OCI-M2 (cell line): ENCODE data around the gene CXCL12.

Source experiments
- DNase-seq: peaks from one replicate; lab custom pipeline; 2025; ENCODE audit not compliant: unreplicated experiment; lab: John Stamatoyannopoulos, UW

Gene CXCL12

GRCh38 chr10:44385696-44386441, 972 bp upstream of the CXCL12 start:
- DNase-seq, result no peak

DNA sequence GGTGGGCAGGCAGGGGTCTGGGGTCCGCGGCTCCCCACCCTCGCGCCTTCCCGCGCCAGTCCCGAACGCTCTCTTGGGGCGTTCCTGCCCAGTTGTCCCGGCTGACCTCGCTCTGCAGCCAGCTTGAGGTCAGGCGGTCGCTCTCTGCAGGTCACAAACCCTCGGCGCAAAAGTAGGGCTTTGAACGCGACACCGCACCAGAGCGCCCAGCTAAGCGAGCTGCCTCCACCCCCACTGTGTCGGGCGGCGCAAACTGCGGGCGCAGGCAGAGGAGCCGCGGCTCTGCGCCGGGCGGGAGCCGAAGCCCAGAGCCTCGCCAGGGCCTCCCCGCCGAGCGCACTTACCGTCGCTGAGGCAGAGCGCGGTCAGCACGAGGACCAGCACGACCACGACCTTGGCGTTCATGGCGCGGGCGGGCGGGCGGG, 284 bp downstream of the CXCL12 start:
- DNase-seq, result no peak

DNA sequence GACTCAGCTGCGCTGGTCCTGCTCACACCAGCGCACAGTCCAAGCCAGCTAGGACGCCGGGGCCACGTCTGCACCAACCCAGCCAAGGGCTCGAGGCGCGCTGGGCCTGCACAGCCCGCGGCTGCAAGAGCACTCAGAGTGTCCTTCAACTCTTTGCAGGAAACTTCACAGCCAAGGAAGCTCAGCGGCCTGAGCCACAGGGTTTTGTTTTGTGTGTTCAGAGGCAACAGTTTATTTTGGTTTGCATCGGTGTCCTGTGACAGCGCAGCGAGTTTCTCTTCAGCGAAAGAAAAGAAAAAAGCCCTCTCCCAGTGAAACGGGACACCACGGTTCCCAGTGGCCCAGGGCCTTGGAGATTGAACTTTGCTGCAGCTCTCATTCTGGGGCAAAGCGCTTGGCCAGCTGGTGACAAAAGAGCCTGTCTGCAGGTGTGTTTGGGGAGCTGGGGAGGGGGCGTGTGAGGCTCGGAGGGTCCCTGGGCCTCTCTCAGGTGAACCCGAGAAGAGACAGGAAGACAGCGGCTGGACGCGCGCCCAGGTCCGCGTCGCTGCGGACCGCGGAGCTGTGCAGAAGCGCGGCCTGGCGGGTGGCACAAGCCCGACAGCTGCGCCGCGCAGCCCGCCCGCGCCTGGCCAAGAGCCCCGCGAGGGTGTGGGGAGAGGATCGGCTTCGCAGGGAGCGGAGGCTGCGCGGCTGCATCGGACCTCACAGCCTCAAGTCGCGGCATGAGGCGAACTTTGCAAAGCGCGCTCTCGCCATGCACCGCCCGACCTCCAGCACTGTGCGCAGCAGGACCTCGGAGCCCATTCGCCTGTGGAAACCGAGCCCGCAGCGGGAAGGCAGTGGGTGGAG, 922 bp downstream of the CXCL12 start:
- no peak for DNase-seq

DNA sequence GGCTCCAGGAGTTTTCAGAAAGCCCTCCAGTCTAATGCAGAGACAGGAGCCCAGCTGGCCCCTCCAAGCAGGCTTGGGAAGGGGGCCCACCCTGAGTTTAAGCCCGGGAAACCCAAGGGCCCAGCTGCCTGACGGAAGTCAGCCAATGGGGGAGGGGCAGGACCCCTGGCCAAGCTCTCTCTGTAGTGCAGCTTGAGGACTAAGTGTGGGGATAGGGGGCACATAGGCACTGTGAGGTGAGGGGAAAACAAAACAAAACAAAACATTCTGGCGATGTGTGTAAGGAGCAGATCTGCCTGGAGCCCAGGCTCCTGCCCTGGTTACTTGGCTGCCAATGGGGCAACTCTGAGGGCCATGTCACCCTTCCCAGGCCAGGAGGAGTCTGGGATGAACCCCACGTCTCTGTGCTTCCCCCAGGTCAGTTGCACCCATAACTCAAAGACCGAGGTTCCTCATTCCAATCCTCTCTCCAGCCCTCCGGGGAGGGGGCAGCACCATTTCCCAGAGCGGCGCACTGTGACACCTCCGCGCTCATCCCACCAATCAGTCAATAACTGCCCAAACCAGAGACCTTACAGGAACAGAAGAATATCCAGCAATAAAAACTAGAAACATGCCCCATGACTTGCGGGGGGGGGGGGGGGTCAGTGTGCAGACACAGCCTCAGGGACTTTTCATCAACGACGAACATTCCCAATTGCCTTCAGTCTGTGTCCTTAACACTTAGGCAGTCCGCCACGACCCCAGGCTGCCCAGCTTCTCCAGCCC, 1.7 kb downstream of the CXCL12 start:
- no peak for DNase-seq

GRCh38 chr10:44382131-44382858, 2.6 kb downstream of the CXCL12 start:
- DNase-seq, result no peak

DNA sequence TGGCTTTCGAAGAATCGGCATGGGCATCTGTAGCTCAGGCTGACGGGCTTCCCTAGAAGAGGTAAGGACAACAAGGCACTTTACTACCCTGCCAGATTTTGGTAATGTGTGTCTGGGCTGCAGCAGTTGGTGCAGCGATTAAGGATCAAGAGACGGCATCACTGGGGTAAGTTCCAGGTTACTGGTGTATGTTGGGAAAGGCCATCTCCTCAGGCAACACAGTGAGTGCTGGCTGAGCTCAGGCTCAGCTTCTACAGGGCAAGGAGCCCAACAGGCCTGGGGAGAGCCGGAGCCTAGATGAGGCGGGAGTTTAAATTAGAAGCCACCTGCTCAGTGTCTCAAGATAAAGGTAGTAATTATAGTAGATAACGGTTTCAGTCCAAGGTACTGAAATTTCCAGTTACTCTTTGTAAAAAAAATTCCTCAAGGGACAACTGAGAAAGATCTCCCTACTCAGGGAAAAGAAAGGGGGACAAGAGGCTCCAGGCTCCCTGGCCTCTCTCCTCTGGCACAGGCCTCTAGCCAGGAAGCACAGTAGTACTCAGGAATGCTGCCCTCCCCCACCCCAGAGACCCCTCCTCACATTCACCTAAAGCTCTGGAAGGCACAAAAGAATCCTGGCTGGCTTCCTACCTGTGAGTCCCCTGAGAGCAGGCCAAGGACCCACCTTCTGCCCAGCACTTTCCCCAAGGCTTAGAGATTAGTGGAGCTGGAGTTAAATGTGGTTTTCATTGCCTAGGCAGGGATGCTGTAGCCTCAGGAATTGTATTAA, 3.9 kb downstream of the CXCL12 start:
- DNase-seq, result no peak

DNA sequence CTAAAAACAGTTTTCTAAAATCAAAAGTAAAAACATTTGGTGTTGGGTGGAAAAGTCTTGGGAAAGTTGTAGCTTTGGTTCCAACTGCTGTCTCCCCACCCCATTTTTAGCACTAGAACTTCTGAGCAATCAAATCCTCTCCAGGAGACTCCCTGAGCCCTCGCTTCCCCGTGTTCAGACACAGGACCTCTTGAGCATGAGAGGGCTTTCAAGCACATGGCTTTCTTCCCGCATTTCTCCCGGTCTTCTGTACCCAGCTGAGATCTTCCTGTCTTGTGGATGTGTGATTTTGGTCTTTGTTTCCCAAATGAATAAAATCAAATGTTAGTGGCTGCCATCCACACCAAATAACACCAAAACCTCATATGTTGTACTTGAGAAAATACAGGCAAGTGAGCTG, 5.0 kb downstream of the CXCL12 start:
- no peak for DNase-seq

- DNase-seq, result no peak
Measured at GRCh38 chr10:44378626-44379025, 6.3 kb downstream of the CXCL12 start.

DNA sequence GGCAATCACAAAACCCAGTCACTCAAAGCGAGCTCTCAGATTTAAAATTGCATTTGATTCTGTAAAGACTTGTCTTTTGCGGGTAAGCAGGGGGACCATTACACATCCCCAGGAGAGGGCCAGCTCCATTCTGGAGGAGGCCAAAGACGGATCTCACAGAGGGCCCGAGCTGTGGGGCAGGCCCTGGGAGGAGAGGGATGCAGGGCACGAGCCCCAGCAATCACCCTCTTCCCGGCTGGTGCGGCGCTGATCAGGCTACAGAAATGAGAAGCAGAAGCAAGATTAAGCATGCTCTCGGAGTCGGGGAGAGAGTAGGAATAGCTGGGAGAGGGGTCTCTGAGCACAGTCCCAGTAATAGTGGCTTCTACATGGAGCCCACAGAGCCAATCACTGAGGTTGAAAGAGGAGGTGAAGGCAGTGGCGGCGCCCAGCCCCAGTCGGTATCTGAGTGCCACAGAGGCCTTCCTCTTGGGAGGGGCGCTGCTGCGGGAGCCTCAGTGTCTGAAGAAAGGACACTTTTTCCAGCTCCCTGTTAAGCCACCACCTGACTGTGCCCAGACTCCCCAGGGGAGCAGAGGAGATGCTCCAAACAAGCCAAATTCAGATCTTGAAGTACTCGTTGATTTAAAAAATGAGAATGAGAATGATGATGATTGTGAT, 7.1 kb downstream of the CXCL12 start:
- DNase-seq, result no peak

- DNase-seq, result no peak
Measured at GRCh38 chr10:44376472-44377099, 8.3 kb downstream of the CXCL12 start.

DNA sequence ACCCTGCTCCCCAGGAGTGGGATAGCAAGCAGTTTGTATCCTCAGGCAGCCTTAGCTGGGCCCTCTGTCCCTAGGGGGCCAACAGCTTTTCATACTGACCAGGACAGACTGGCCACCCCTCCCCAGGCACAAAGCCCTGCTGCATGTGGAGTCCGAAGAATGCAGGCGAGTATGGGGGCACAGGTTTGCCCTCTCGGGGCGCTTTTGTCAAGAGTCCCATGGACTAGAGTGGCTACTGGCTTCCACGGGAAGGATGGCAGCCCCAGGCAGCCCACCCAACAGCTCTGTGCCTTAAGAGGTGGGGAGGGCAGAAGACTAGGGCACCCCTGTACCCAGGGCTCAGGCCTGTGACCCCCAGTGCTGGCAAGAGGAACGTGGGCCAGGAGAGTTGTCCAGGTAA, 10.7 kb downstream of the CXCL12 start:
- no peak for DNase-seq

- DNase-seq, result no peak
Measured at GRCh38 chr10:44373341-44373995, 11.4 kb downstream of the CXCL12 start.

GRCh38 chr10:44372181-44372580, 12.7 kb downstream of the CXCL12 start:
- no peak for DNase-seq

- no peak for DNase-seq
Measured at GRCh38 chr10:44370731-44371248, 14.1 kb downstream of the CXCL12 start.

GRCh38 chr10:44369854-44370253, 15.0 kb downstream of the CXCL12 start:
- no peak for DNase-seq

DNA sequence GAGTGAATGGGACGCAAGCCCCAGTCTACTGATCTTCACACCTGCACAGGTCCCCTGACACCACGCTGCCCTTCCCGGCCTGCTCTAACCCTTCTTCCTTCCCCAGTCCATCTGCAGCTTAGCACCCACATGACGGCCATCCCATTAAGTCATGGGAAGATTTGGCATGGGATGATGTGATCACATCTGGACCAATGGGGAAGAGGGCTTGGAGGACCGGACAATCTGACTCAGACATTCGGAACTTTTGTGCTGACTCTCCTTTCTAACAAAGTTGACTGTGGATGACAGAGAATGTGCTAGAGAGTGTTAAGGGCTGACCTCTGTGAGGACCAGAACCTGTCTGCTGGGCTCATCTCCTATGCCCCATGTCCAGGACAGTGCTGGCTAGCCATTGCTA, 15.6 kb downstream of the CXCL12 start:
- DNase-seq, result no peak

DNA sequence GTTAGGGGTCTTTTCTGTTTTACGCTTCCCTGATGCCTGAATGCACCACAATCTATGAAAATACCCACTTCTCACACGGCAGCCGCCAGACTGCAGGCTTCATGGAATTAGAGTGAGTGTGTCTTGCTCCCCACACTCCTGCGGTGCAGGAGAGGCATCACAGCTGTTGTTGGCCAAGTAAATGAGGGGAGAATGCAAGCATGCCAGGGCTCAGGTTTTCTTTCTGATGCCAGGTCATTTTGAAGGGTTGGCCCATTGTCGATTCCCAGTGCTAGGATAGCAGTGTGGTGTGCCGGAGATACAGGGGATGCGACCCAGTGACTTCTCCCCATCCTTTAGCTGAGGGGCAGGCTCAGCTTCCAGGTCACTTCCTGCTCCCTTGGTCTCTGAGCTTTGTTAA, 16.3 kb downstream of the CXCL12 start:
- no peak for DNase-seq

DNA sequence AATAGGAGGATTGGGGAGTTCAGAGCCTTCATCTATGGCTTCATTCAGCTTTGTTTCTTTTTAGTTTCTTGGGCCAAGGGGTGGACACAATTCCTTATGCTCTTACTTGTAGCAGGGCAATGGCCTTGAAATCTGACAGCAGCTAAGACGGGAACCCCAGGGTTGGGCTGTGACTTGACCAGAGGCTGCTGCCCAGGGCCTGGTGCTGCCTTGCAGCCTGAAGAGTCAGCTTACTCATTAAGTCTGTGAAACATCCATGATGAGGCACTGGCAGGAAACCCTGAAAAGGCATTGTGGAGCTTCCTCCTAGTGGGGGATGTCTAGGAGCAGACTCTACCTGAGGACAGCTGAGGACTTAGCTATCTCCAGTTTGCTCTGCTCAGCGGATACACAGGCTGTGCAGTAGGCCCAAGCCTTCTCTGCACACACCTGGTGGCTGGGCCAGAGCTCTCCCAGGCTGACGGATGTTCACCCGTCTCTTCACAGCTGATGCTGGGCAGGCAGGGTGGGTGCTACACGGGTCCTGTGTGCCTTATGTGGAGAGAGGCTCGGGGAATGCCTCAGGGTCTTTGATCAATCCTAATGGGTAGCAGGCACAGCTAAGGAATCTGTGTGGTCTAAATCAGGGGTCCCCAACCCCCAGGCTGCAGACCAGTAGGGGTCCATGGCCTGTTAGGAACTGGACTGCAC, 17.8 kb downstream of the CXCL12 start:
- no peak for DNase-seq
